Osteocyte (in vitro differentiated cells): Measurements from ENCODE around the gene DOK5. TPM values are rescaled to one million over a fixed set of nuclear protein-coding genes. Genes with fewer than 3 reads are reported as not detected.

Experiments
- DNase-seq: peaks from one replicate; pipeline ENCODE4 v3.0.0; 2021; ENCODE audit warnings: mixed read lengths; ENCODE audit not compliant: unreplicated experiment; ENCODE audit errors: extremely low spot score
- H3K27ac Mint-ChIP-seq: one replicate; pipeline ENCODE4 v1.8.0; 2021; ENCODE audit warnings: mild to moderate bottlenecking, mixed read lengths; ENCODE audit not compliant: unreplicated experiment
- H3K27me3 Mint-ChIP-seq: one replicate; pipeline ENCODE4 v1.8.0; 2021; ENCODE audit warnings: mixed read lengths; ENCODE audit not compliant: unreplicated experiment
- H3K36me3 Mint-ChIP-seq: one replicate; pipeline ENCODE4 v1.8.0; 2021; ENCODE audit warnings: mixed read lengths; ENCODE audit not compliant: unreplicated experiment
- H3K4me1 Mint-ChIP-seq: one replicate; pipeline ENCODE4 v1.8.0; 2021; ENCODE audit warnings: mixed read lengths; ENCODE audit not compliant: unreplicated experiment
- H3K4me3 Mint-ChIP-seq: one replicate; pipeline ENCODE4 v1.8.0; 2021; ENCODE audit warnings: mild to moderate bottlenecking, moderate library complexity, mixed read lengths; ENCODE audit not compliant: unreplicated experiment
- H3K9me3 Mint-ChIP-seq: one replicate; pipeline ENCODE4 v1.8.0; 2021; ENCODE audit warnings: mixed read lengths; ENCODE audit not compliant: unreplicated experiment
- total RNA-seq: library from RNA; stranded (reverse); gene quantifications from 2 replicates; pipeline ENCODE4 v1.2.1, GENCODE V29; 2021
- TF ChIP-seq, protein P1 (sequence below): fragments of 200-600 bp; sonication (generic); IDR thresholded peaks from 2 replicates; pipeline ENCODE4 v1.5.0; 2021; ENCODE audit warnings: antibody characterized with exemption, mild to moderate bottlenecking, moderate library complexity

DOK5 gene
- total RNA-seq, 1 donor from 2014 or later, result 7.4 TPM

DNA sequence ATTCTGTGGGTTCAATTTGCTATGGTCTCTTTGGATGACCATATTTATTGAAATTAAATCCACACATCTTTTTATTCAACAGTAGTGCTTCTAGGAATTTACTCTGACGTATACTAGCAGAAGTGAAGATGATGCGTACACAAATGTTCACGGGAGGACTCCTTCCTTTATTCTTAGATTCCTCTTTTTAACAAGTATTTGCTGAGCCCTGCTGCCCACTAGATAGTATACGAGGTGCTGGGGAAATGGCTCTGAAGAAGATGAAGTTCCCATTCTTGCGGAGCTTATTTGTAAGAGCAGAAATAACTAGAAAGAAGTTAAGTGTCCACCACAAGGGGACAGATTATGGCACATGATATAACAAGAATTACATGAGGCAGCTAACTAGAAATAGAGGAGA, 145.2 kb downstream of the DOK5 start:
- no peaks in the 10 kb centered on the region for H3K9me3 Mint-ChIP-seq
- no peak overlapping the region for H3K27ac Mint-ChIP-seq
- DNase-seq, result no peak
- H3K27me3 Mint-ChIP-seq, result no peaks in the 10 kb centered on the region
- H3K36me3 Mint-ChIP-seq, result no peaks in the 10 kb centered on the region
- H3K4me3 Mint-ChIP-seq, result no peak overlapping the region
- TF ChIP-seq, protein P1, sequence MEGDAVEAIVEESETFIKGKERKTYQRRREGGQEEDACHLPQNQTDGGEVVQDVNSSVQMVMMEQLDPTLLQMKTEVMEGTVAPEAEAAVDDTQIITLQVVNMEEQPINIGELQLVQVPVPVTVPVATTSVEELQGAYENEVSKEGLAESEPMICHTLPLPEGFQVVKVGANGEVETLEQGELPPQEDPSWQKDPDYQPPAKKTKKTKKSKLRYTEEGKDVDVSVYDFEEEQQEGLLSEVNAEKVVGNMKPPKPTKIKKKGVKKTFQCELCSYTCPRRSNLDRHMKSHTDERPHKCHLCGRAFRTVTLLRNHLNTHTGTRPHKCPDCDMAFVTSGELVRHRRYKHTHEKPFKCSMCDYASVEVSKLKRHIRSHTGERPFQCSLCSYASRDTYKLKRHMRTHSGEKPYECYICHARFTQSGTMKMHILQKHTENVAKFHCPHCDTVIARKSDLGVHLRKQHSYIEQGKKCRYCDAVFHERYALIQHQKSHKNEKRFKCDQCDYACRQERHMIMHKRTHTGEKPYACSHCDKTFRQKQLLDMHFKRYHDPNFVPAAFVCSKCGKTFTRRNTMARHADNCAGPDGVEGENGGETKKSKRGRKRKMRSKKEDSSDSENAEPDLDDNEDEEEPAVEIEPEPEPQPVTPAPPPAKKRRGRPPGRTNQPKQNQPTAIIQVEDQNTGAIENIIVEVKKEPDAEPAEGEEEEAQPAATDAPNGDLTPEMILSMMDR, result no peak
- peaks cover 3% of the 10 kb centered on the region for H3K4me1 Mint-ChIP-seq

GRCh38 chr20:54622333-54623295, 147.2 kb downstream of the DOK5 start:
- H3K27ac Mint-ChIP-seq, result no peak overlapping the region
- H3K4me3 Mint-ChIP-seq, result no peak overlapping the region
- TF ChIP-seq, protein P1, result no peak
- DNase-seq, result no peak
- H3K27me3 Mint-ChIP-seq, result no peaks in the 10 kb centered on the region
- no peaks in the 10 kb centered on the region for H3K36me3 Mint-ChIP-seq
- no peaks in the 10 kb centered on the region for H3K9me3 Mint-ChIP-seq
- H3K4me1 Mint-ChIP-seq, result peaks cover 3% of the 10 kb centered on the region

DNA sequence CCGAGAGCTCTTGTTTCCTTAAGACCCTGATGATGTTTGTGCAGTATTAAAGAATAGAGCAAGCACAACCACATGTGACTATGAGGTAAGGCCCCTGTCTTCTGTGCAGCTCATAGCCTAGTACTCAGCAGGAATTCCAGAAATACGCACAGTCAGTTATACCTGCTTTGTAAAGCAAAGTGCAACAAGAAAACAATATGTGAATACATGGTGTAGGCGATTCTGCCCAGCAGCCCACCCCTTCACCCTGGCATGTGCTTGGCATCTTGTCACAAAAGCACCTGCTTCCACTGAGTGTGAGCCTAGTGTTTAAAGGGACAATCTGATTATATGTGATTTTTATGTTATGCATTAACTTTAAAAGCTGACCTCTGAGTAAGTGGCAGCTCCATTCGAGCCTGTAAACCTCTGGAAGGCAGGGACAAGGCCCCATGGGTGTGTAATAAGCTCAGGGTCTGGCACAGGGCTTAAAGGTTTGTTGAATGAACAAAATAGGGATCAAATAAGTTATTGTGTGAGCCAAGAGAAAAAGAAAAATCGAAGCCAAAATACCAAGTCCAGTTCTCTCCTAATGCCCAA, 148.7 kb downstream of the DOK5 start:
- DNase-seq, result no peak
- no peaks in the 10 kb centered on the region for H3K36me3 Mint-ChIP-seq
- no peaks in the 10 kb centered on the region for H3K27me3 Mint-ChIP-seq
- TF ChIP-seq, protein P1, result no peak
- no peak overlapping the region for H3K27ac Mint-ChIP-seq
- H3K9me3 Mint-ChIP-seq, result no peaks in the 10 kb centered on the region
- H3K4me1 Mint-ChIP-seq, result peaks cover 3% of the 10 kb centered on the region
- no peak overlapping the region for H3K4me3 Mint-ChIP-seq

DNA sequence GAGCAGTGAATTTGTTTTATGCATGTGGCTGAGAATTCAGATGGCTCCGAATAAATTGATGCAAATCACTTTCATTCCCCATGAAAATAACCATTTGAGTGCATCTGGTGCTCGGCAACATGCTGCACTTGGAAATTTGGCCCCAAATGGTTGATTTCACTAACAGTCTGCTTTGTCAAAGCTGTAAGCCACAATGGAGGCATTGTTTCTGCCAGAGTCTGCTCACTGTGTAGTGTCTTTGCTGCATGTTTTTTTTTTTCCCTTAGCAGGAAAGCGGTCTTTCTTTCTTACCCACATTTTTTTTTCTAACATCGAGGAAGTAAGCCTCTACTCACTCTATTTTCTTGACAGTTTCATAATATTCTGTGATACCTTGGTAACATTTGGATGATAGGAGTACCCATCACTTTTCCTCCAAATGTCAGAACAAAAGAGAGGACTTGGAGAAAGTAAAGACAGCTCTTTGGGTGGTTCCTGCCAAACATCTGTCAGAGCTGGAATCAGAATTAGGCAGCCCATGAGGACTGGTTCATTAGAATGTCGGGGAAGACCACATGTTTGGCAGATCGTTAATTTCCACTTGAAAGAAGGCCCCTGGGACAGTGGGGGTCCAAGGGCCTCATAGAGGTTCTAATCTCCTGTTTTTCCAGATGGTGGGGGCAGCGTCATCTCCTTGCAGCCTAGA, 149.5 kb downstream of the DOK5 start:
- no peak overlapping the region for H3K27ac Mint-ChIP-seq
- no peaks in the 10 kb centered on the region for H3K36me3 Mint-ChIP-seq
- no peak for DNase-seq
- H3K4me1 Mint-ChIP-seq, result peaks cover 3% of the 10 kb centered on the region
- no peaks in the 10 kb centered on the region for H3K27me3 Mint-ChIP-seq
- TF ChIP-seq, protein P1, result no peak
- no peaks in the 10 kb centered on the region for H3K9me3 Mint-ChIP-seq
- no peak overlapping the region for H3K4me3 Mint-ChIP-seq

GRCh38 chr20:54625497-54625896, 150.1 kb downstream of the DOK5 start:
- Mint-ChIP-seq H3K27me3 (no peaks in the 10 kb centered on the region), H3K9me3 (no peaks in the 10 kb centered on the region), H3K4me3 (no peak overlapping the region), H3K36me3 (no peaks in the 10 kb centered on the region), H3K4me1 (peaks cover 3% of the 10 kb centered on the region), H3K27ac (no peak overlapping the region)
- DNase-seq, result no peak
- TF ChIP-seq, protein P1, result no peak
